Hepatocyte (in vitro differentiated cells): ENCODE measurements around the gene NFATC4. TPM values are rescaled to one million over a fixed set of nuclear protein-coding genes. Genes with fewer than 3 reads are reported as not detected.

Experiments
- DNase-seq: peaks from one replicate; pipeline ENCODE4 v3.0.0-alpha.2; 2016; ENCODE audit warnings: low spot score
- H2AFZ ChIP-seq: fragments of 200-600 bp; sonication (generic); 2 replicates; pipeline ENCODE4 v1.6.0; 2016; ENCODE audit warnings: antibody characterized with exemption, mild to moderate bottlenecking
- H3K27ac ChIP-seq: fragments of 200-600 bp; sonication (generic); 2 replicates; pipeline ENCODE4 v1.5.1; 2016; ENCODE audit warnings: mild to moderate bottlenecking
- H3K27me3 ChIP-seq: fragments of 200-600 bp; sonication (generic); 2 replicates; pipeline ENCODE4 v1.6.1; 2016
- H3K36me3 ChIP-seq: fragments of 200-600 bp; sonication (generic); replicated peaks from 2 replicates; pipeline ENCODE4 v1.5.1; 2016; ENCODE audit warnings: low read depth; ENCODE audit not compliant: insufficient read depth
- H3K4me1 ChIP-seq: fragments of 200-600 bp; sonication (generic); 2 replicates; pipeline ENCODE4 v1.5.1; 2016; ENCODE audit warnings: mild to moderate bottlenecking, moderate library complexity; ENCODE audit not compliant: insufficient read depth
- H3K4me2 ChIP-seq: fragments of 200-600 bp; sonication (generic); 2 replicates; pipeline ENCODE4 v1.6.0; 2016
- H3K4me3 ChIP-seq: fragments of 200-600 bp; sonication (generic); 2 replicates; pipeline ENCODE4 v1.5.1; 2016; ENCODE audit warnings: mild to moderate bottlenecking
- H3K79me2 ChIP-seq: fragments of 200-600 bp; sonication (generic); 2 replicates; pipeline ENCODE4 v1.6.0; 2017; ENCODE audit warnings: mild to moderate bottlenecking
- H3K9me2 ChIP-seq: fragments of 200-600 bp; sonication (generic); replicated peaks from 2 replicates; pipeline ENCODE4 v1.6.0; 2017; ENCODE audit warnings: mild to moderate bottlenecking; ENCODE audit not compliant: insufficient read depth
- H3K9me3 ChIP-seq: fragments of 200-600 bp; sonication (generic); 2 replicates; pipeline ENCODE4 v1.5.1; 2016; ENCODE audit warnings: low read depth, mild to moderate bottlenecking
- H4K20me1 ChIP-seq: fragments of 200-600 bp; sonication (generic); 2 replicates; pipeline ENCODE4 v1.6.0; 2016; ENCODE audit warnings: mild to moderate bottlenecking; ENCODE audit not compliant: insufficient read depth, poor library complexity, severe bottlenecking
- CTCF ChIP-seq: fragments of 200-600 bp; sonication (generic); IDR thresholded peaks from 2 replicates; pipeline ENCODE4 v1.5.1; 2016; ENCODE audit warnings: antibody characterized with exemption, mild to moderate bottlenecking; ENCODE audit not compliant: poor library complexity
- EZH2 ChIP-seq: fragments of 200-600 bp; sonication (generic); IDR thresholded peaks from 2 replicates; pipeline ENCODE4 v1.6.1; 2016; ENCODE audit warnings: antibody characterized with exemption, mild to moderate bottlenecking, borderline replicate concordance
- EZH2phosphoT487 ChIP-seq: fragments of 200-600 bp; sonication (generic); IDR thresholded peaks from one replicate; pipeline ENCODE4 v1.6.1; 2018; ENCODE audit warnings: antibody characterized with exemption, mild to moderate bottlenecking, low read depth, moderate library complexity; ENCODE audit not compliant: unreplicated experiment, severe bottlenecking
- WGBS: methylation state at CpG from one replicate; pipeline ENCODE4 v1.1.6; 2016; ENCODE audit warnings: low lambda C conversion rate; ENCODE audit errors: missing lambda C conversion rate; 5-methylcytosine and 5-hydroxymethylcytosine counted together
- polyA plus RNA-seq: library from polyadenylated mRNA; unstranded; fragments of >200 nt; fragmentation: Nextera tagmentation; extraction: Ambion mirVana; gene quantifications from 2 replicates; pipeline ENCODE4 v1.2.1, GENCODE V29; 2016
- total RNA-seq: library from RNA; depleted of rRNA; stranded (reverse); fragments of >200 nt; gene quantifications from 2 replicates; pipeline ENCODE4 v1.2.3, GENCODE V29; 2014

NFATC4 gene
- total and polyA plus RNA-seq, 2 experiments from 2014 or later: 37.8 to 68.8 TPM

GRCh38 chr14:24397639-24398292 is 29.8 kb downstream of the NFATC4 start:
- DNase-seq: no peak
- Histone ChIP-seq H3K27ac (peak overlapping the region; percentile 95), H3K79me2 (peaks cover 39% of the 10 kb centered on the region), H3K4me1 (peaks cover 46% of the 10 kb centered on the region), H3K9me3 (no peaks in the 10 kb centered on the region), H3K4me2 (peak overlapping the region; percentile 92), H3K27me3 (no peaks in the 10 kb centered on the region), H3K4me3 (no peak overlapping the region), H2AFZ (no peak overlapping the region), H3K9me2 (no peaks in the 10 kb centered on the region), H3K36me3 (no peaks in the 10 kb centered on the region), H4K20me1 (no peaks in the 10 kb centered on the region)
- TF ChIP-seq CTCF (no peak), EZH2phosphoT487 (no peak), EZH2 (no peak)
- WGBS: 55% methylated on average over 6 of the region's 6 CpGs

- 13% methylated on average over 6 of the region's 7 CpGs for WGBS
- peaks cover 48% of the 10 kb centered on the region for H3K4me1 ChIP-seq
- H3K79me2 ChIP-seq: peaks cover 44% of the 10 kb centered on the region
- no peaks in the 10 kb centered on the region for H3K27me3 ChIP-seq
- peak overlapping the region; percentile 36 for H2AFZ ChIP-seq
- H3K36me3 ChIP-seq: no peaks in the 10 kb centered on the region
- peaks cover under 1% of the 10 kb centered on the region for H4K20me1 ChIP-seq
- H3K9me2 ChIP-seq: no peaks in the 10 kb centered on the region
- H3K4me2 ChIP-seq: peak overlapping the region; percentile 92
- peak overlapping the region; percentile 95 for H3K27ac ChIP-seq
- no peak for TF ChIP-seq EZH2
- TF ChIP-seq EZH2phosphoT487: no peak
- TF ChIP-seq CTCF: no peak
- DNase-seq: peak; percentile 73
- H3K9me3 ChIP-seq: no peaks in the 10 kb centered on the region
- peak overlapping the region; percentile 60 for H3K4me3 ChIP-seq
Observed at GRCh38 chr14:24398293-24398652, 30.3 kb downstream of the NFATC4 start.

- TF ChIP-seq EZH2 (no peak), EZH2phosphoT487 (no peak), CTCF (no peak)
- Histone ChIP-seq H3K4me3 (peak within 1 kb of the TSS; percentile 60), H3K27ac (peak within 1 kb of the TSS; percentile 95), H3K36me3 (no peaks in the 10 kb centered on the region), H3K9me2 (no peaks in the 10 kb centered on the region), H3K4me2 (peak within 1 kb of the TSS; percentile 92), H3K79me2 (peaks cover 49% of the 10 kb centered on the region), H3K27me3 (no peaks in the 10 kb centered on the region), H3K4me1 (peaks cover 54% of the 10 kb centered on the region), H3K9me3 (no peaks in the 10 kb centered on the region), H4K20me1 (peaks cover 5% of the 10 kb centered on the region), H2AFZ (peak within 1 kb of the TSS; percentile 37)
- WGBS: 0% methylated on average over 8 of the region's 57 CpGs
- DNase-seq: peak; percentile 79
Observed at GRCh38 chr14:24398653-24399446, 30.9 kb downstream of the NFATC4 start, which contains the start of gene NYNRIN. TSS of gene NYNRIN (plus strand) at chr14:24399003. CDS start at chr14:24399247, 244 bp downstream.
